Neuronal stem cell (in vitro differentiated cells): ENCODE data around the gene ZNF438.
"Not testable (repeated sequence)": the region's sequence is repeated elsewhere in the genome, so short reads cannot be mapped to it uniquely, and the experiment has no call there.

Experiments used
- DNase-seq: peaks from one replicate; pipeline ENCODE4 v3.0.0-alpha.2; 2013; ENCODE audit warnings: low spot score
- H2AFZ ChIP-seq: one replicate; pipeline ENCODE4 v1.6.1; 2013; ENCODE audit warnings: mild to moderate bottlenecking, low read length, inconsistent platforms
- H2AK5ac ChIP-seq: 2 replicates; pipeline ENCODE4 v1.6.1; 2013; ENCODE audit warnings: low read depth, mild to moderate bottlenecking, inconsistent platforms, low read length, moderate library complexity, mixed read lengths
- H2BK120ac ChIP-seq: 2 replicates; pipeline ENCODE4 v1.6.1; 2013; ENCODE audit warnings: low read depth, mild to moderate bottlenecking, inconsistent platforms, low read length, moderate library complexity, mixed read lengths
- H2BK12ac ChIP-seq: one replicate; pipeline ENCODE4 v1.6.1; 2013; ENCODE audit warnings: low read length, inconsistent platforms
- H2BK15ac ChIP-seq: 2 replicates; pipeline ENCODE4 v1.6.1; 2013; ENCODE audit warnings: mild to moderate bottlenecking, low read length, inconsistent platforms, mixed read lengths
- H2BK5ac ChIP-seq: one replicate; pipeline ENCODE4 v1.6.1; 2013; ENCODE audit warnings: inconsistent platforms, mild to moderate bottlenecking, low read length, moderate library complexity
- H3K14ac ChIP-seq: one replicate; pipeline ENCODE4 v1.6.1; 2013; ENCODE audit warnings: low read length, inconsistent platforms
- H3K18ac ChIP-seq: 2 replicates; pipeline ENCODE4 v1.6.1; 2013; ENCODE audit warnings: low read length, inconsistent platforms
- H3K23ac ChIP-seq: 2 replicates; pipeline ENCODE4 v1.6.1; 2013; ENCODE audit warnings: low read depth, mild to moderate bottlenecking, mixed read lengths, low read length, inconsistent platforms; ENCODE audit not compliant: poor library complexity
- H3K27ac ChIP-seq: replicated peaks from 3 replicates; pipeline ENCODE4 v1.5.1; 2013; ENCODE audit warnings: low read length, inconsistent platforms
- H3K27me3 ChIP-seq, 3 experiments: 2 replicates each; pipeline ENCODE4 v1.6.1; 2013; ENCODE audit warnings: low read length in 3 of 3, mild to moderate bottlenecking in 2 of 3, inconsistent platforms in 1 of 3, low read depth in 1 of 3, mixed read lengths in 1 of 3, moderate library complexity in 1 of 3; ENCODE audit not compliant: control insufficient read depth in 3 of 3, insufficient read depth in 3 of 3
- H3K36me3 ChIP-seq, 2 donors: replicated peaks in 1 of 2; 2 replicates each; pipeline ENCODE4 v1.6.1; 2013; ENCODE audit warnings: low read length in 2 of 2; ENCODE audit not compliant: control insufficient read depth in 2 of 2, insufficient read depth in 2 of 2
- H3K4ac ChIP-seq: 2 replicates; pipeline ENCODE4 v1.6.1; 2013; ENCODE audit warnings: inconsistent platforms, mild to moderate bottlenecking, low read length, moderate library complexity
- H3K4me1 ChIP-seq, 2 donors: 1 replicate in 1 of 2; 2 replicates in 1 of 2; pipeline ENCODE4 v1.6.1; 2013; ENCODE audit warnings: low read length in 2 of 2, low read depth in 1 of 2; ENCODE audit not compliant: control insufficient read depth in 2 of 2, insufficient read depth in 1 of 2
- H3K4me2 ChIP-seq: one replicate; pipeline ENCODE4 v1.6.1; 2013; ENCODE audit warnings: mild to moderate bottlenecking, low read length, inconsistent platforms; ENCODE audit not compliant: insufficient read depth, poor library complexity, severe bottlenecking
- H3K4me3 ChIP-seq, 2 donors: 2 replicates each; pipeline ENCODE4 v1.5.1; 2013; ENCODE audit warnings: low read length in 2 of 2, mild to moderate bottlenecking in 2 of 2, inconsistent platforms in 1 of 2, moderate library complexity in 1 of 2
- H3K79me1 ChIP-seq: one replicate; pipeline ENCODE4 v1.6.1; 2013; ENCODE audit warnings: low read depth, mild to moderate bottlenecking, inconsistent platforms, low read length, moderate library complexity
- H3K9ac ChIP-seq: one replicate; pipeline ENCODE4 v1.6.1; 2013; ENCODE audit warnings: mild to moderate bottlenecking, low read depth, low read length, inconsistent platforms; ENCODE audit not compliant: poor library complexity
- H3K9me3 ChIP-seq, 2 donors: replicated peaks in 1 of 2; 2 replicates each; pipeline versions ENCODE3 to v1.6.1; 2013; ENCODE audit warnings: low read length in 2 of 2, mild to moderate bottlenecking in 2 of 2, inconsistent platforms in 1 of 2, low read depth in 1 of 2, mixed read lengths in 1 of 2, moderate library complexity in 1 of 2; ENCODE audit not compliant: control insufficient read depth in 2 of 2, insufficient read depth in 1 of 2
- H4K8ac ChIP-seq: one replicate; pipeline ENCODE4 v1.6.1; 2013; ENCODE audit warnings: low read depth, mild to moderate bottlenecking, inconsistent platforms, low read length, moderate library complexity
- H4K91ac ChIP-seq: one replicate; pipeline ENCODE4 v1.6.1; 2013; ENCODE audit warnings: low read length, low read depth, mild to moderate bottlenecking, inconsistent platforms; ENCODE audit not compliant: poor library complexity
- WGBS, 2 donors: extraction: QIAGEN DNeasy Blood & Tissue Kit; methylation state at CpG; one replicate each; pipeline ENCODE4 v1.1.7; 2013; ENCODE audit warnings: missing lambda C conversion rate in 2 of 2, mixed read lengths in 1 of 2; ENCODE audit not compliant: insufficient read length in 2 of 2, insufficient replicate concordance in 1 of 2; ENCODE audit errors: extremely low coverage in 2 of 2; 5-methylcytosine and 5-hydroxymethylcytosine counted together

Gene ZNF438

DNA sequence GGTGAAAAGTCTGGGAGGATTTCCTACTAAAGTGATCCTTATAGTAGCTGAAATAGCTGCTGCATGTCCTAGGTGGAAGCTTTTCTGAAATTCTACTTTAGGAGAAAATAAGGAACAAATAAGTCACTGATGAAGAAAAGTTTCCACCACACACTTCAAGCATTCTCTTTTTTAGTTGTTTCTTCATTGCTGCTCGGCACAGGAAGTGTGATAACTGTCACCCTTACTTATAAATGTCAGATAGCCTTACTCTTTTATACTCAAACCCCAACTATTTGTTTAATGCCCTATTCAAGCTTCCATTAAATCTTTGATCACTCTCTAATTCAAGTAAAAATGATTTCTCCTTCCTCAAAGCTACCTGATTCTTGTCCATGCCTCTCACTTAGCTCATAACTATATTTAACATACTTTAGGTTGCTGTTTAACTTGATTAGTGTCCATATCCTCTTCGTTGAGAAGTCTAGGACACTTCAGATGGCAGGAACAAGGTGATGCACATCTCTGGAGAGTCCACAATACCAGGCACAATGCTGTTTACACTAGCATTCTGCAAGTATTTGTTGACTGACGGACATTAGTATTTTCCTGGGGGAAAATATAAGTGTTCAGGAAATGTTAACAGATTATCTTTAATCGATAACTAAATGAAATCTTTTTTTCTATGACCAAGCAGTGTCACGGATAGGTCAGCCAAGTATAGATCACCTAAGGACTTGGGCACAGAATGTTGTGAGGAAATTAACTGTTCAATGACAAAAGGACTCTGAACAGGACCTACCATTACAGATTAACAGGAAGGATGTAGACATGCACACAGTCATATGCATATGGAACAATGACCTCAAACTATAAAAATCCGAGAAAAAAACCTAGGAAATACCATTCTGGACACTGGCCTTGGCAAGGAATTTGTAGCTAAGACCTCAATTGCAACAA lies 67.4 kb downstream of the ZNF438 start:
- H4K91ac ChIP-seq = no peak overlapping the region
- H3K23ac ChIP-seq = no peak overlapping the region
- H2AK5ac ChIP-seq = no peak overlapping the region
- no peak overlapping the region for H3K9ac ChIP-seq
- H4K8ac ChIP-seq = no peak overlapping the region
- H2BK5ac ChIP-seq = no peak overlapping the region
- no peaks in the 10 kb centered on the region for H3K9me3 ChIP-seq
- no peaks in the 10 kb centered on the region for H3K27me3 ChIP-seq
- no peak overlapping the region for H3K27ac ChIP-seq
- no peak overlapping the region for H2BK15ac ChIP-seq
- no peak for DNase-seq
- H3K36me3 ChIP-seq = no peaks in the 10 kb centered on the region
- H2AFZ ChIP-seq = no peak overlapping the region
- H2BK120ac ChIP-seq = no peak overlapping the region
- no peak overlapping the region for H3K14ac ChIP-seq
- no peak overlapping the region for H3K4me2 ChIP-seq
- no peak overlapping the region for H3K4ac ChIP-seq
- no peaks in the 10 kb centered on the region for H3K79me1 ChIP-seq
- no peak overlapping the region for H2BK12ac ChIP-seq
- H3K18ac ChIP-seq = no peak overlapping the region
- peaks cover 0 to 3% of the 10 kb centered on the region in 2 donors for H3K4me1 ChIP-seq
- WGBS, 2 donors = no CpG with 5 or more reads among the region's 6 CpGs
- no peak overlapping the region for H3K4me3 ChIP-seq

DNA sequence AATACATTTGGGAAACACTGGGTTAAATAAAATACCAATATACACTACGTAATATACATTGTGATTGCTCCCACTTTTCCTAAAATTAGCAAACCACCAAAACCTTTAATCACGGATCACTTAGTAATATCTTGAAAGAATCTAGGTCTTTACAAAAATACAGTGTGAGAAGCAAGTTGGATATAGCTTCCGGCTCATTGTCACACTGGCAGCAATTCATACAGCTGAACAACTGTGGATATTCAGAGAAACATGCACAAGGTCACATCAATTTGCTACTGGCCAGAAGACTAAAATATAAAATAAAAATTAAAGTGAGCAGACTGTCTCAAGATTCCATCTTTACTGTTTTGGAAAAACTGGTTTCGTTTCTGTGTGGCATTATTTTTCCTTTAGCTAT lies 69.1 kb downstream of the ZNF438 start:
- Histone ChIP-seq H3K9me3 (no peaks in the 10 kb centered on the region), H3K14ac (no peak overlapping the region), H3K4me2 (no peak overlapping the region), H2AFZ (no peak overlapping the region), H3K4me3 (no peak overlapping the region), H2AK5ac (no peak overlapping the region), H3K36me3 (no peaks in the 10 kb centered on the region), H3K27me3 (no peaks in the 10 kb centered on the region), H3K18ac (no peak overlapping the region), H3K4me1 (no peaks in the 10 kb centered on the region), H2BK12ac (no peak overlapping the region), H3K23ac (no peak overlapping the region), H3K27ac (no peak overlapping the region), H4K91ac (no peak overlapping the region), H4K8ac (no peak overlapping the region), H2BK120ac (no peak overlapping the region), H3K4ac (no peak overlapping the region), H3K9ac (no peak overlapping the region), H2BK15ac (no peak overlapping the region), H3K79me1 (no peaks in the 10 kb centered on the region), H2BK5ac (no peak overlapping the region)
- no peak for DNase-seq
- no CpG with 5 or more reads among the region's 4 CpGs for WGBS, 2 donors

DNA sequence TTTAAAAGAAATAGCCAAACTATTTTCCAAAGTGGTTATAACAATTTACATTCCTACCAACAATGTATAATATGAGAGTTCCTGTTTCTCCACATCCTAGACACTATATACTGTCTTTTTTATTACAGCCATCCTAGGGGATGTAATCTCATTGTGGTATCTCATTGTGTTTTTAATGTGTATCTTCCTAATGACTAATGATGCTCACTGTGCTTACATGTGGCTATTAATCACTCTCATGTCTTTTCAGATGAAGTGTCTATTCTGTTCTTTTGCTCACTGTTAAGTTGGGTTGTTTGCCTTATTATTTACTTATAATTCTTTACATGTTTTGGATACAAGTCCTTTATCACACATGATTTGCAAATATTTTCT lies 71.8 kb downstream of the ZNF438 start:
- H3K4ac ChIP-seq = no peak overlapping the region
- H3K14ac ChIP-seq = no peak overlapping the region
- H3K18ac ChIP-seq = no peak overlapping the region
- H2BK120ac ChIP-seq = no peak overlapping the region
- no peaks in the 10 kb centered on the region for H3K36me3 ChIP-seq
- H3K4me3 ChIP-seq = no peak overlapping the region
- H2BK5ac ChIP-seq = no peak overlapping the region
- H2AK5ac ChIP-seq = no peak overlapping the region
- no peak overlapping the region for H2BK15ac ChIP-seq
- H3K9ac ChIP-seq = no peak overlapping the region
- no peak overlapping the region for H3K27ac ChIP-seq
- H4K91ac ChIP-seq = no peak overlapping the region
- H2AFZ ChIP-seq = no peak overlapping the region
- H3K4me1 ChIP-seq = no peaks in the 10 kb centered on the region
- H2BK12ac ChIP-seq = no peak overlapping the region
- no peaks in the 10 kb centered on the region for H3K27me3 ChIP-seq
- H3K79me1 ChIP-seq = no peaks in the 10 kb centered on the region
- H3K23ac ChIP-seq = no peak overlapping the region
- DNase-seq = no peak
- no peak overlapping the region for H4K8ac ChIP-seq
- H3K4me2 ChIP-seq = no peak overlapping the region
- H3K9me3 ChIP-seq = no peaks in the 10 kb centered on the region

DNA sequence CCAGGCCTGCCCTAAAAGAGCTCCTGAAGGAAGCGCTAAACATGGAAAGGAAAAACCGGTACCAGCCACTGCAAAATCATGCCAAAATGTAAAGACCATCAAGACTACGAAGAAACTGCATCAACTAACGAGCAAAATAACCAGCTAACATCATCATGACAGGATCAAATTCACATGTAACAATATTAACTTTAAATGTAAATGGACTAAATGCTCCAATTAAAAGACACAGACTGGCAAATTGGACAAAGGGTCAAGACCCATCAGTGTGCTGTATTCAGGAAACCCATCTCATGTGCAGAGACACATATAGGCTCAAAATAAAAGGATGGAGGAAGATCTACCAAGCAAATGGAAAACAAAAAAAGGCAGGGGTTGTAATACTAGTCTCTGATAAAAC lies 82.4 kb downstream of the ZNF438 start:
- not testable (repeated sequence) for H3K9ac ChIP-seq, H2BK15ac ChIP-seq, H4K91ac ChIP-seq, H3K4me2 ChIP-seq, H3K14ac ChIP-seq, H3K4me3 ChIP-seq, H4K8ac ChIP-seq, H2BK12ac ChIP-seq, H2AFZ ChIP-seq, H3K18ac ChIP-seq, DNase-seq, H2BK5ac ChIP-seq, H3K36me3 ChIP-seq, H3K27ac ChIP-seq, H3K9me3 ChIP-seq, H3K27me3 ChIP-seq, H3K23ac ChIP-seq, H2BK120ac ChIP-seq, H2AK5ac ChIP-seq, H3K4ac ChIP-seq, H3K79me1 ChIP-seq, H3K4me1 ChIP-seq
- no CpG with 5 or more reads among the region's 4 CpGs for WGBS, 2 donors
